Cardiac septum (tissue), 1 donor: ENCODE results near the gene LMF1. TPM values are rescaled to one million over a fixed set of nuclear protein-coding genes. Genes with fewer than 3 reads are reported as not detected.
"Not testable (repeated sequence)": the region's sequence is repeated elsewhere in the genome, so short reads cannot be mapped to it uniquely, and the experiment has no call there.

Experiments used
- DNase-seq: peaks from one replicate; pipeline ENCODE4 v3.0.0-alpha.2; 2020; ENCODE audit warnings: low spot score
- intact Hi-C: fragments of 100-400 bp; cut with DNase I; formaldehyde crosslinking; loops from one replicate; pipeline ENCODE4 v1.14.0; 2022
- total RNA-seq: library from RNA; stranded (reverse); fragmentation: NEBNext Ultra II Directional; extraction: Animal tissue kit (Norgen Biotek cat#: 25700); gene quantifications from one replicate; pipeline ENCODE4 v1.2.1, GENCODE V29; 2021
- donor health status: DM: no; HTN: no; CAD: no.

LMF1 gene
- total RNA-seq, 1 donor from 2014 or later: 8.4 TPM

DNA sequence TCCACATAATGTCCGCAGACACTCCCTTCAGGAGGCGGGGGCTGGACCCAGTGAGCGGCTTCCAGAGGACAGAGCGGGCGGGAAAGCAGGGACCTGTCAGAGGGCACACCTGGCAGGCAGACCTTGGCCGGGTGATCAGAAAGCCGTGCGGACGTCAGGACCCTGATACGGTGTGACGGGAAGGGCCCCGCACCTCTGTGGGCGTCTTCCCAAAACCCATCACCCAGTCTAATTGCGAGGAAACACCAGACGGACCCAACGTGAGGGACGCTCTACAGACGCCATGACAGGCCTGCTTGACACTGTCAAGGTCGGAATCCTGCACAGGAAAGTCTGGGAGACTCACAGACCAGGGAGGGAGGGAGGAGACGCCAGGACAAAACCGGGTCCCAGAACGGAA lies 8.4 kb downstream of the LMF1 start:
- DNase-seq: no peak
- intact Hi-C loops: no loop called here

DNA sequence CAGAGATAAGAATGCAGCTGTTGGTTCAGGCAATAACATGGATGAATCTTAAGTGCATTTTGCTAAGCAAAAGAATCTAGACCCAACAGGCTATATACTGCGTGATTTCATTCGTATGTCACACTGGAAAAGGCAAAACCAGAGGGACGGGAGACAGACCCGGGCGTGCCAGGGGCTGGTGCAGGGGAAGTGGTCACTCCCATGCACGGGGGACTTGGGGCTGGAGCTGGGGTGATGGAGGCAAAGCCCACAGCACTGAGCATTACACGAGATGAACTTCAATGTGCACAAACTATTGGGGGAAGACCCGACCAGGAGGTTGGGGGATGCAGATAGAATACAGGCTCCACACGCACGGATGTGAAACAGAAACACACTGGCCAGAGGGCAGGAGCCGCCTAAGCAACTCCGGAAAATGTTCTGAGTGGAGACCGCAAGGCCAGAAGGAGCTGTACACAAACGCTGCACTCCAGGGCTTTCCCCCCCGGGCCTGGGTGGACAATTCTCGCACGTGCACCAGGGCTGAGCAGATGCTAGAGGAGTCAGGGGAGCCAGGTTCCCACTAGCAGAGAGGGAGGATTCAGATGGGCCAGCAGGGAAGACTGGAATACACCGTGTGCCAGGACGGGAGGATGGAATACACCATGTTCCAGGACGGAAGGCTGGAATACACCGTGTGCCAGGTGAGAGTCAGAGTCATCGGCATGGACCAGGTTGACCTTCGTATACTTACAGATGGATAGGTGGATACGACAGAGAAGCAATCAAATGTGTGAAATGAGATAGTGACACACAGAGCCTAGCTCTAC lies 11.3 kb downstream of the LMF1 start:
- no peak for DNase-seq
- intact Hi-C loops: no loop called here

DNA sequence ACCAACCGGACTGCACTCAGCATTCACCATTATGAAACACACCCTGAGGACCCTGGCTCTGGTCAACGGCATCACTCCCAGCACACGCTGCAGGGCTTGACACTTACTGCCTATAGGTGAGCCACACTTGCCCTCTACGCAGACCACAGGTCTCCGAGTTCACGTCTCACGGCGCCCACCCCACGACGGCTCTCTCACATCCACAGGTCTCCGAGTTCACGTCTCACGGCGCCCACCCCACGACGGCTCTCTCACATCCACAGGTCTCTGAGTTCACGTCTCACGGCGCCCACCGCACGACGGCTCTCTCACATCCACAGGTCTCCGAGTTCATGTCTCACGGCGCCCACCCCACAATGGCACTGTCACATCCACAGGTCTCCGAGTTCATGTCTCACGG lies 15.0 kb downstream of the LMF1 start:
- intact Hi-C loops: not testable (repeated sequence)

DNA sequence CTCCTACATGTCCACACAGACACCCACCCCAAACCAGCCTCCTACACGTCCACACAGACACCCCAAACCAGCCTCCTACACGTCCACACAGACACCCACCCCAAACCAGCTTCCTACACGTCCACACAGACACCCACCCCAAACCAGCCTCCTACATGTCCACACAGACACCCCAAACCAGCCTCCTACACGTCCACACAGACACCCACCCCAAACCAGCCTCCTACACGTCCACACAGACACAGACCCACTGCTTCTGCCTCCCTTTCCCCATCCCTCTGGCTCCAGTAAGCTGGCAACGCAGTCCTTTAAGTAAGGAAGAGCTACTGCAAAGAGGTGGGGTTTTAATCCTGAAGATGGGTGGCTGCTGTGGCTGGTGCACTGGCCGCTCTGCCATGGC lies 17.0 kb downstream of the LMF1 start:
- intact Hi-C loops: not testable (repeated sequence)

More for the DNA sequence above, 15.0 kb downstream of the LMF1 start:
- not testable (repeated sequence) for DNase-seq

DNA sequence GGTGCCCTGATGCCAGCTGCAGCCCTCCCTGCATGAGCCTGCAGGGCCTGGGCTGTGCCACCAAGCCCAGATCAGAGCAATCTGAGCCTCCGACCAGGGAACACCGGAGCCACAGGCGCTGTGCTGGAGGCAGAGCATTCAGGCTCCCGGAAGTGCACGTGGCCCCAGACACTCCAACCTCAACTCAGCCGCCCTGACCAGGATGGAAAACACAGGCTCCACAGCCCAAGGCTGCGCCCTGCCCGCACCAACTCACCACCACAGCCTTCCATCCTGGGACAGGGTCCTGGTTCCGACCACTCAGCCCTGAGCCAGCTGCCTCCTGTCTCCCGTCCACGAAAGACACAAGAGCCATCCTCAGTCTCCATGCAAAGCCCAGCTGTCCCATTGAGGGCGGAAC lies 18.5 kb downstream of the LMF1 start:
- intact Hi-C loops: no loop called here
- DNase-seq: no peak

More for the DNA sequence above, 17.0 kb downstream of the LMF1 start:
- DNase-seq: not testable (repeated sequence)

DNA sequence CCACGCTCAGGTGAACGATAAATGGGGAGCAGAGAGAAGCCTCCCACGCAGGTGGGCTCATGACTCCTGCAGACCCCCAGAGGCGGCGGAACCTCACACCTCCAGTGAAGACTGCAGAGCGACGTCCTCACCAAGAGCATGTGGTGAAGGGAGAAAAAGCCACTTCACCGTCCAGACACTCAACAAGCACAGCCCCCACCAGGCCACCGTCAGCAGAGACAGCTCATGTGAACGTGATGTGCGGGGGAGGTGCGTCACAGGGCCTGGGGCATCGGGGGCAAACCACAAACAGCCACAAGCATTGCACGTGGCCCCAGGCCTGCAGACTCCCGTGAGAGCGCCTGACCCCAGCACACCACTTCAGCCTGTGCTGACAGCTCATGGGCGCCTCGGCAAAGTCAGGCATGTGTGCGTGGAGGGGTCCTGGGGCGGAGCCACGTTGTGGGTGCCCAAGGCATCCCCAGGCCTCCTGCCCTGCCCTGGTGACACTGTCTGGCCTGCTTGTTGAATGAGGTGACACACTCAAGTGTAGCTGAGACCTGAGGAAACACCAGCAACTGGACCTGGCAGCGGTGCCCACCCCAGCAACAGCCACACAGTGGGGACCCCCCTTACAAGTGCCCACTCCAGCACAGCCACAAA lies 19.0 kb downstream of the LMF1 start:
- intact Hi-C loops: no loop called here
- no peak for DNase-seq

DNA sequence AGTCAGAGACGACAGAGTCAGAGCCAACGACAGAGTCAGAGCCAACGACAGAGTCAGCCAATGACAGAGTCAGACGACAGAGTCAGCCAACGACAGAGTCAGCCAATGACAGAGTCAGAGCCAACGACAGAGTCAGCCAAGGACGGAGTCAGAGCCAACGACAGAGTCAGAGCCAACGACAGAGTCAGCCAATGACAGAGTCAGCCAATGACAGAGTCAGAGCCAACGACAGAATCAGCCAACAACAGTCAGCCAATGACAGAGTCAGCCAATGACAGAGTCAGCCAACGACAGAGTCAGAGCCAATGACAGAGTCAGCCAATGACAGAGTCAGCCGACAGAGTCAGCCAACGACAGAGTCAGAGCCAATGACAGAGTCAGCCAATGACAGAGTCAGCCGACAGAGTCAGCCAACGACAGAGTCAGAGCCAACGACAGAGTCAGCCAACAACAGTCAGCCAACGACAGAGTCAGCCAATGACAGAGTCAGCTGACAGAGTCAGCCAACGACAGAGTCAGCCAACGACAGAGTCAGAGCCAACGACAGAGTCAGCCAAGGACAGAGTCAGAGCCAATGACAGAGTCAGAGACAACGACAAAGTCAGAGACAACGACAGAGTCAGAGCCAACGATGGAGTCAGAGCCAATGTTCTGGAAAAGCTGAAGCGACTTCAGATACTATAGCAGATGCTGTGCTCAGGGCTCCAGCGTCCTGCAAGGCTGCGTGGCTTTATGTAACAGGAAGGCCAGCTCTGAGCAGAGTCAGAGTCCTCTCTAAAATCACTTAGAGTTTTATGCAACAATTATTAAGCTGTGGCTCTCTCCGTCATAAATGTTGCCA lies 19.8 kb downstream of the LMF1 start:
- intact Hi-C loops, DNase-seq: not testable (repeated sequence)

DNA sequence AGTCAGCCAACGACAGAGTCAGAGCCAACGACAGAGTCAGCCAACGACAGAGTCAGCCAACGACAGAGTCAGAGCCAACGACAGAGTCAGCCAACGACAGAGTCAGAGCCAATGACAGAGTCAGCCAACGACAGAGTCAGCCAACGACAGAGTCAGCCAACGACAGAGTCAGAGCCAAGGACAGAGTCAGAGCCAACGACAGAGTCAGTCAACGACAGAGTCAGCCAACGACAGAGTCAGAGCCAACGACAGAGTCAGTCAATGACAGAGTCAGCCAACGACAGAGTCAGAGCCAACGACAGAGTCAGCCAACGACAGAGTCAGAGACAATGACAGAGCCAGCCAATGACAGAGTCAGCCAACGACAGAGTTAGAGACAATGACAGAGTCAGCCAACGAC lies 22.0 kb downstream of the LMF1 start:
- intact Hi-C loops, DNase-seq: not testable (repeated sequence)

DNA sequence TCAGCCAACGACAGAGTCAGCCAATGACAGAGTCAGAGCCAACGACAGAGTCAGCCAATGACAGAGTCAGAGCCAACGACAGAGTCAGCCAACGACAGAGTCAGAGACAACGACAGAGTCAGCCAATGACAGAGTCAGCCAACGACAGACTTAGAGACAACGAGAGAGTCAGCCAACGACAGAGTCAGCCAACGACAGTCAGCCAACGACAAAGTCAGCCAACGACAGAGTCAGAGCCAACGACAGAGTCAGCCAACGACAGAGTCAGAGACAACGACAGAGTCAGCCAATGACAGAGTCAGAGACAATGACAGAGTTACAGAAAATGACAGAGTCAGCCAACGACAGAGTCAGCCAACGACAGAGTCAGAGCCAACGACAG lies 22.9 kb downstream of the LMF1 start:
- DNase-seq, intact Hi-C loops: not testable (repeated sequence)

DNA sequence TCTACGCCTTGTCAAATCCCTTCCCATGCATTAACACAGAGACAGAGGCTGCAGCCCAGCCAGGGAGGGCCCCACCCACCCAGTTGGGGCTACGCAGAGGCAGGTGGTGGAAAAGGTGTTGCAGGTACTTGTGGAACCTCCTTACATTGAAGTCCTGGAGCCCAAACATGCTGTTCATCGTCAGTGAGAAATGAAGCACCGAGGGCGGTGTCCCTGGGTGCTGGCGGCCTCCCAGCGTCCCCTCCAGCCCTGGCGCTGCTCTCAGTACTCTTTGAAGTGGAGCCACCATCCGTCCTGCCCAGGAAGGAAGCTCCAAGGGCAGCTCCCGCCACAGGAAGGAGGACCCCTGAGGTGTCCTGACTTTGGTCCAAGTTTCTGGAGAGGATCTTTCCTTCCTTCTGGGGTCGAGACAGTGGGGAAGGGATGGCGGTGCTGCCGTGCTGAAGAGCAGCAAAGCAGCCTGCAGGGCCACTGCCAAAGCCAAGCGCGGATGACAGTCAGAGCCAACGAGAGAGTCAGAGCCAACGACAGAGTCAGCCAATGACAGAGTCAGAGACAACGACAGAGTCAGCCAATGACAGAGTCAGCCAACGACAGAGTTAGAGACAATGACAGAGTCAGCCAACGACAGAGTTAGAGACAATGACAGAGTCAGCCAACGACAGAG lies 23.4 kb downstream of the LMF1 start:
- intact Hi-C loops: no loop called here
- no peak for DNase-seq

DNA sequence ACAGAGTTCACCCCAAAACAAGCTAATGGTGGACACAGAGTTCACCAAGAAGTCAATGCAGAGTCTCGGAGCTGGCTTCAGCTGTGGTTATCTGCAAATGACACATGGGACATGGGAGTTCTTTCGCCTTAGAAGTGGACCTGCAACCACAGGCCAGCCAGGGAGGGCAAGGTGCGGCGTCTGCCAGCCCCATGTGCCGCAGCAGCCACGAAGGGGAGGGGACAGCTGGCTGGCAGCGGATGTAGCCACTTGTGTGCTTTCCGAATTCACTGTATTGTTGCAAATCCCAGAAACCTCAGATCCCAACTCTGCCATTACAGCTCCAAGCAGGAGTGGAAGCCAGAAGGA lies 24.8 kb downstream of the LMF1 start:
- intact Hi-C loops: no loop called here
- no peak for DNase-seq

DNA sequence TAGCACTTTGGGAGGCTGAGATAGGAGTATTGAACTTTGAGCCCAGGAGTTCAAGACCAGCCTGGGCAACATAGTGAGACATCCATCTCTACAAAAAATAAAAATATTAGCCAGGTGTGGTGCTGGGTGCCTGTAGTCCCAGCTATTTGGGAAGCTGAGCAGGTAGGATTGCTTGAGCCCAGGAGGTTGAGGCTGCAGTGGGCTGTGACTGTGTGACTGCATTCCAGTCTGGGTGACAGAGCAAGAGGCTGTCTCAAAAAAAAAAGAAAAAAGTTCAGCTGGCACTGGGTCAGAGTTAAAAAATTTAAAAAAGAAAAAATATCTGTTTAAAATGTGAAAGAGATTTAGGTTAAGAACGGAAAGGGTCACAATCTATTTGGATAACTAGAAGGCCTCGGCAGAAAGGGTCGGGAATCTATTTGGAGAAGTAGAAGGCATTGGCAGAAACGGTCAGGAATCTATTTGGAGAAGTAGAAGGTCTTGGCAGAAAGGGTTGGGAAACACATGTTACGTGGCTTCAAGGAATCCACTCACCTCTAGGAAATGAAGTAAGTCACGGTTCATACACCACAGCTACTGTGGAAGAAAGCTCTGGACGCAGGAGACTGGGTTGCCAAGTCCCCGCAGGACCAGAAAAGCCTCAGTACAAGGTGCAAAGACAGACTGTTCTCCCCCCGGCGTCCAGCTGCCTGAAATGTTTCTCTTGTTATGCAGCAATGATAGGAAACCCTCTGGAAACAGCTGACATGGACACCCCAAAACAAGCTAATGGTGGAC lies 25.3 kb downstream of the LMF1 start:
- intact Hi-C loops: no loop called here
- DNase-seq: no peak

DNA sequence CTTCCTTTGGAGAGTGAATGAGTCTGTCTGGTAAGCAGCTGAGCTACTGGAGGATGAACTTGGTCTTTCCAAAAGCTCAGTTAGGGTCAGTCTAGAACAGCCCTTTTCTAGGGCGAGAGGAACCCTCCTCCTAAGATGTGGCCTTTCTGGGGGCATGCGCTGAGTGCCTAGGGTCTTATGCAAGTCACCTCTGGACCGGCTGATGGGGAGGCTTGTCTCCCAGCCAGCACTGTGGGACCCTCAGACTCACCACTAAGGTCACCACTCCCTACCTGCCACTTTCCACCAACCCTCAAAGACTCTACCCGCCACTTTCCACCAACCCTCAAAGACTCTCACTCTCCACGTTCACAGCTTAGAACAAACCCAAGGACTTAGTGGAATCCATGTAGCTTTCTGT lies 26.8 kb downstream of the LMF1 start:
- intact Hi-C loops: no loop called here
- no peak for DNase-seq

DNA sequence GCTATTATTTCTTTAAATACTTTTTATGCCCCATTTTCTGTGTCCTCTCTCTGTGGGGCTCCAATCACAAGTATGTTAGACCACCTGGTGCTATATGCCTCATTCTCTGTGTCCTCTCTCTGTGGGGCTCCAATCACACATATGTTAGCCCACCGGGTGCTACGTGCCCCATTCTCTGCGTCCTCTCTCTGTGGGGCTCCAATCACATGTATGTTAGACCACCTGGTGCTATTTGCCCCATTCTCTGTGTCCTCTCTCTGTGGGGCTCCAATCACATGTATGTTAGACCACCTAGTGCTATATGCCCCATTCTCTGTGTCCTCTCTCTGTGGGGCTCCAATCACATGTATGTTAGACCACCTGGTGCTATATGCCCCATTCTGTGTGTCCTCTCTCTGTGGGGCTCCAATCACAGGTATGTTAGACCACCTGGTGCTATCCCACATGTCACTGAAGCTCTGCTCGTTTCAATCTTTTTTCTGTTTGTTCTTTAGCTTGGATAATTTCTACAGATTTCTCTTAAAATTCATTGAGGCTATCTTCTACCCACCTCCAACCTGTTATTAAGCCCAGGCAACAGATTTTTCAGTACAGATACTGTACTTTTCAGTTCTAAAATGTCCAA lies 28.2 kb downstream of the LMF1 start:
- no peak for DNase-seq

DNA sequence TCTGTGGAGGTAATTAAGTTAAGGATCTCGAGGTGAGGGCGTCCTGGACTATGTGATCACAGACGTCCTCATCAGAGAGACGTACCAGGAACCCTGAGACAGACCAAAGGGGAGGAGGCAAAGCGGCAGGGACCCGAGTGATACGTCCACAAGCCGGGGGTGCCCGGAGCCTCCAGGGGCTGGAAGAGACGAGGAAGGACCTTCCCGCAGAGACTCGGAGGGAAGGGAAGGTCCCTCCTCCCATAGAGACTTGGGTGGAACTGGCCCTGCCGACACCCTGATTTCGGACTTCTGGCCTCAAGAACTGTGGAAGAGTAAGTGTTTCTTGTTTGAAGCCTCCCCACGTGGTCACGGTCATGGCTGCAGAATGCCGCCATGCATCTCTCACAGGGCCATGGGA lies 30.8 kb downstream of the LMF1 start:
- DNase-seq: no peak
- intact Hi-C loops: no loop called here

More for the DNA sequence above, 28.2 kb downstream of the LMF1 start:
- intact Hi-C loops: no loop called here

DNA sequence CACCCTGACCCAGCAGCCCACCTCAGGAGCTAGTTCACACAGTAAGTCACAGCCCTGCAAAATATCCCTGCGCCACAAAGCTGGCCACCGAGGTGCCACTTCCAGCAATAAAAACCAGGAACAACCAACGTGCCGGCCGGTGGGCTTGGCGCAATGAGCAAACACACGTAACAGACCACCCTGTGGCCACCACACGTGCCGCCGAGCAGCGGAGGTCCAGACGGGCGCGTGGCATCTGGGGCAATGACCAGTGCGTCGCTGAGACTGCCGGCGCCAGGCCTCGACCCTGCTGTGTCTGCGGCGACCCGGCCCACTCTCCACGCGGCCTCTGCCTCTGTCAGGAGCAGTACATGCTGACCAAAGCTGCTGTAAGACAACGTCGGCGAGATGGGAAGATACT lies 31.5 kb downstream of the LMF1 start:
- intact Hi-C loops: no loop called here
- DNase-seq: no peak

DNA sequence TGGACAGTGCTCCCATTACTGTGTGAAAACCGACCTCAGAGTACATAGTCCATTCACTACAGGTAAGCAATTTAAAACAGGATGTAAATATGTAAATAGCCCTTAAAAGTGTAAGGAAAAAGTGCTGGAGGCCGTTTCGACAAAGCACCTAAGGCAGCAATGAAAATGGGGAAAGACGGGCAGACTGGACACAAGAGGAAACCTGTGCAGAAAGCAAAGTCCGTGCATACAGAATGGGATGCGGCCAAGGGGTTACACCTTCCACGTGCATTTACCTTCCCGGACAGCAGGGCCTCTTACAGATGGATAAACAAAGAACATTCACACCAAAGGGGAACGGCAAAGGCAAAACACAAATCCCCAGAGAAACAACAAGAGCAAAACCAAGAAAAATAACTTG lies 32.0 kb downstream of the LMF1 start:
- no peak for DNase-seq
- intact Hi-C loops: no loop called here

DNA sequence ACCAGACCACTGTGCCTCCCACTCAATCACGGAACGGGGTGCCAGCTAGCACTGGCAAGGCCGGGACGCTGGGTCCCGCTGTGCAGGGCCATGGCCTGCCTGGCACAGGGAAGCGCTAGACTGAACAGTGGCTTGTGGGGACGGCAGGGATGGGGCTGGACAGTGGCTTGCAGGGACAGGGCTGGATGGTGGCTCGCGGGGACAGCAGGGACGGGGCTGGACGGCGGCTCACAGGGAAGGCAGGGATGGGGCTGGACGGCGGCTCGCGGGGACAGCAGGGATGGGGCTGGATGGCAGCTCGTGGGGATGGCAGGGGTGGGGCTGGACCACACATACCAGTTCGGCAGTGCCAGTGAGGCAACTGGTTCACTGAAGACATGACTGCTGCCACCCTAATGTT lies 32.6 kb downstream of the LMF1 start:
- DNase-seq: no peak
- intact Hi-C loops: no loop called here

DNA sequence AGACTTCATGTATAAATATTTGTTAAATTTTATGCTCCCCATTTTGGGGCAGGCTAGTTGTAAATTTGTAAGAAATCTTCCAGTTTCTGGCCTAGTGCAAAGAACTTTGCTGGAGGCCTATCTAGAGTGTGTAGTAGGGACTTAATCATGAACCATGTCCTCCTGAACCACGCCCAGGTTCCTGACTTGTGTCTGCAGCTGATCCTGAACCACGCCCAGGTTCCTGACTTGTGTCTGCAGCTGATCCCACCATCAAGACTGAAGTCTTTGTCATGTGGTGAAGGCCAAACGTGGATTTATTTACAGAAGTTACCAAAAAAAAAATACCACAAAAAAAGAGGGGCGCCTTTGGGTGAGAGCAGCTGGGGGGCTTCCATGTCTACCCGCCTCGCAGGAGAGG lies 33.1 kb downstream of the LMF1 start:
- intact Hi-C loops: no loop called here

More for the DNA sequence above, 33.1 kb downstream of the LMF1 start:
- no peak for DNase-seq
